HG03045 (cell line): ENCODE results near the gene B3GALT6.

Source experiments
- ATAC-seq: cut with Tn5 transposase; IDR thresholded peaks from one replicate; pipeline ENCODE4 v1.9.1; 2021; ENCODE audit warnings: mild to moderate bottlenecking, moderate library complexity; ENCODE audit not compliant: unreplicated experiment

B3GALT6 gene

DNA sequence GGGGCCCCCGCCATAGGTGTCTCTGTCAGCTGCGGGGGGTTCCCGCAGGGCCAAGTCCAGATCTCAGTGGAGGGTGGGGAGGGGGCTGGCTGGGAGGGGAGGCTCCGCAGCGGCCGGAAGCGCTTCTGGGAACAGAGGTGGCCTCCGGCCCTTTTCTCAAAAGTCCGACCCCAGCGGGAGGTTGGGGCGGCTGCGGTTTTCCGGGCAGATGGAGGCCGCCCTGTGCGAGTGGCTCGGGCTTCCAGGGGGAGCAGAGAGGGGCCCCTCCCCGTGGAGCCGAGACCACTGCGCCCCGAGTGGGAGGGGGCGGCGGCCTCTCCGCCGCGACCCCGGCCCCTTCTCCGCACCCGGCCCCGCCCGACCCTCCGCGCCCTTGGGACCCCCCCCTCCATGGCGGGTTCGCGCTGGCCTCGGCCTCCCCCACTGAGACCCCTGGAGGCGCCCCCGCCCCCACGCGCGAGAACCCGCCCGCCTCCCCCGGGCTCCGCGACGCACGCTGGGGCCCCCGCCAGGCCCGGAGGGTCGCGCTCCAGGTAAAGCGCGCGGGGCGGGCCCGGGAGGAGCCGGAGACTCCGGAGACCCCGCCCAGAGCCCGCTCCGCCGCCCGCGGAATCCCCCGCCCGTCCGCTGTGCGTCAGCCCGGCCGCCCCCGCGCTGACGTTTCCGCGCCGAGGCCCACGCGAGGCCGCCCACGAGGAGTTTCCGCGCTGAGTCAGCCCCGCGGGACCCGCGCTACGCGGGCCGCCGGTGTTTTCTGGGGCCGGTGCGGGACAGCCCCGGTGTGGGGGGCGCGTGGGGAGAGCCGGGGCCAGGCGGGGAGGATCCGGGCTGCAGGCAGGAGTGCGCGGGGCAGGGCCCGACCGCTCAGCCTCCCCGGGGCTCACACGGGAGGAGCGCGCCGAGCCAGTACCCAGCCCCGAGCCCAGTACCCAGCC is 30.9 kb upstream of the B3GALT6 start:
- peak; percentile 39 for ATAC-seq

DNA sequence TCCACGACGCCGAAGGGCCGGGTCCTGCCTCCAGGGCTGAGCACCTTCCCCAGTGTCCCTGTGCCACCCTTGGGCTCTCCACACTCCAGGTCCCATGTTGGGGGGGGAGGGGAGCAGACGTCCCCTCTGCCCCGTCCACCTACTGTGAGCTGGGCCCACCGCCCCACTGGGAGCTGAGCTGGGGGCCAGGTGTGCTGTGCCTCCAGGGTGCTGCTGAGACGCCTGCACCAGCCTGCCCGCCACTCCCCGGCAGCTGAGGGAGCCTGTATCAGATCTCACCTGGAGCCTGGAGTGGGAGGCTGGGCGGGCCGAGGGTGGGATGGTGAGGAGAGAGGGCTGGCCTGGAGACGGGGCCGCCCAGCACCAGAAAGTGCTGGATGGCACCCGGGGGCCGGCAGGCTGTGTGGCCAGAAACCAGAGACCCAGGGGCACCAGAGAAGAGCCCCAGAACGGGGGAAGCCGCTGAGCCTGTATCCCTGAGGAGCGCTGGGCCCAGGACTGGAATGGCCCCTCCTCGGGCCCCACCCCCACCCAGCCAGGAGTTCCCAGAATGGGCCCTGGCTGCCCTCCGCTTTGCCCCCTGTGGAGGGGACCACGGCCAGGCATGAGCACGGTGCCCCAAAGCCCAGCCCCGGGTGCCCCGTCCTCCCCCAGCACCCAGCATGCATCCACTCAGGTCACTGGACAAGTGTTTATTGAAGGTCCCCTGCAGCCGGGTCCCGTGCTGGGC is 29.0 kb upstream of the B3GALT6 start:
- ATAC-seq = no peak

DNA sequence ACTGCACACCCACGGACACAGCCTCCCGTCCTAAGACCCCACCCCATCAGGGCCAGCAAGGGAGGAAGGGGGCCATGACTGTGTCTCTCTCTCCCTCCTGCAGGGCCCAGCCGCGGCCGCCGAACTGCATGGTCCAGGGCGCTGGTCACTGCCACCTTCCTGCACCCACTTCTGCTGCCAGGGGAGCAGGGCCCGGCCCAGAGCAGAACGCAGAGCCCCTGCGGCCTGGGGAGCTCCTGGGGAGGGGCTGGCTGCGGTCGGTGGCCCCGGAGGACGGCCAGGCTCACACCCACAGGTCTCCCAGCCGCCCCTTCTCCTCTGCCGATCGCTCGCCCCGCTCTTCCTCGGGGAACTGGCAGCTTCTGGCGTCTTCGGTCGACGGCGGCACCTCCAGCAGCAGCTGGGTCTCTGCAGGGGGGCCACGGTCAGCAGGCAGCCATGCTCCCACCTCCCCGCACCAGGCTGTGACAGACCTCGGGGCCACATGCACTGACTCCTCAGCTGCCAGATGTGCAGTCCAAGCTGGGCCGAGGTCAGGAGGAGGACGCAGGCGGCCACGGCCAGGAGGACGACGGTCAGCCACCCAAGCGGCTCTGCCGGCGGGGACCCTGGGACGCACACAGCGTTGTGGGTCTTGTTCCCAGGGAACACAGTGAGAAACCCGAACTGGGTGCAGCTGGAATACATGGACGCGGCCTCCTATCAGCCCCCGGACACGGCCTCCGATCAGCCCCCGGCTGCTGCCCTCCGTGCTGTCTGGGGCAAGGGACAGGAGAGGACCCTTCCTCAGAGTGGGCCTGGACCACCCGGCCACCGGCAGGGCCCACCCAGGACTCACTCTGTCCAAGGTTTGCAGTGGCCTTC is 28.2 kb upstream of the B3GALT6 start:
- no peak for ATAC-seq

DNA sequence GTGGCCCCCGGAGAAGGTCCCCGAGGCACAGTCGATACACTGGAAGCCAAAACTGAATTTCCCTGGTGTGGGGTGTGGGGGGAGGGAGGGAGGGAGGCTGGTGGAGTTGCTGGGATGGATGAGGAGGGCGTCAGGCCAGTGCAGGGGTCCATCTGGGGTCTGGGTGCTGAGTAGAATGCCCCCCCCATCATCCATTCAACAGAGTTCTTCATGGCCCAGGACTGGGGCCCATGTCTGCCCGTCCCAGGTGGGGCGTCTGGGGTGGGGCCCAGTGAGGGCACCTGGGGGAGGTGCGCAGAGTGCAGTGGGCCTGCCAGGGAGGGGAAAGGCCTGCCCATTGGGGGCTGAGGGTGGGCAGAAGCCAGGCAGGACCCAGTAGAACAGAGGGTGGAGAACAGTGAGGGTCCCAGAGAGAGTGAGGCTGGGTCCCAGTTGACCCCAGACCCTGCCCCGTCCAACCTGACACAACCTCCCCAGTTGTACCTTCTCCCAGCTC is 27.6 kb upstream of the B3GALT6 start:
- ATAC-seq = no peak

DNA sequence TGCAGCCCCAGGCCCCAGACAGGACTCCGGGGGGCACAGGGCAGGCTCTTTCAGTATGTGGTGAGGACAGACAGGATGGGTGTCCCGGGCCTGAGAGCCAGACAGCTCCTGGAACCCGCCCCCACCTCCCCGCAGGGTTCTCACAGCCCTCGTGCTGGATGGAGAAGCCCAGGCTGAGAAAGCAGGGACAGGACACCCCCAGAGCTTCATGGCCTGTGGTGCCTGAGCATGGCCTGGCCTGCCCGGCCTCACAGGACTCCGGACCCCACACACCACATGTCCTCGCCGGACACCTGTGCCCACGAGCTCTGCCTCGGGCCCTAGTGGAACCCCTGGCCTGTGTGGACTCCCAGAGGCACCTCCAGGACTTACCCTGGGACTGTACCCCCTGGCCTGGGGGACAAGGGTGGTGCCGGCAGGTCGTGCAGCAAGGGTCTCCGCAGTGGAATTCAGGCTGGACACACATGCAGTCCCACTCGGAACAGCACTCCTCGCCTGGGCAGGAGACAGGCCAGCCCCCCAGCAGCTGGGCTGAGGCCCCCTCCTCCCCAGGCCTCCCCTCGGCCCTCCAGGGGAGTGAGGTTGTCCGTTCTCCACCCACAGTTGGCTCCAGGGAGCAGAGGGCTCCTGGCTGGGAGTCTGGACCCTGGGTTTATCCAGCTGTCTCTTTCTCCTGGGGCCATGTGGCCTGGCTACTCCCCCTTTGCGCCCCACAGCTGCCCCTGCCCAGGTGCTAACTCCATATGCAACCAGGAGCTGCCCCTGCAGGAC is 26.9 kb upstream of the B3GALT6 start:
- no peak for ATAC-seq

- no peak for ATAC-seq
Measured at GRCh38 chr1:1205769-1206375, 26.2 kb upstream of the B3GALT6 start.

DNA sequence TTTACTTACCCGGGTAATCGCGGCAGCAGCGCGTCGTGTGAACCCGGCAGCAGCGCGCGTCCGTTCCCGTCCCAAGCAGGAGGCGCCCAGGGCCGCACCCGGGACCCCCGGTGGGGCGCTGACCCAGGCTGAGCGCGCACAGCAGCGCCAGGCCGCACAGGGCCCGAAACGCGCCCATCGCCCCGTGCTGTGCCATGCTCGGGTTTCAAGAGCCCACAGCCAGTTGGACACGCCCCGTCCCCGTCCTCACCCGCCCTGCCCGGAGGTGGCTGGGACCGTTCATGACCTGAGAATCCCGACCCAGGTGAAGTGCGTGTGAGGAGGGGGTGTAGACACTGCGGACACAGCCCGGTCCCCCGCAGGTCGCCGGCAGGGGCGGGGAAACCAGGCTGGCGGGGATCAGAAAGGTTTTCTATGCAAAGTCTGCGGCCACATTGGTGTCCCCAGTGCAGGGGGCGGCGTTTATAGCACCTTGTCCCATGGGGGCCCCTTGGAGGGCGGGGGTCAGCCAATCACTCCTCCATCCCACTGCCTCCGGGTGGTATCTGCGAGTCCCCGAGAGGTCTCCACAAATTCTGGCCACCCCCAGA is 25.6 kb upstream of the B3GALT6 start, which contains the start of gene TNFRSF18:
TSS of gene TNFRSF18 (minus strand) at position 217 of the 590 bp plus-strand sequence. CDS start at position 196, 21 bp downstream.
- ATAC-seq = no peak

DNA sequence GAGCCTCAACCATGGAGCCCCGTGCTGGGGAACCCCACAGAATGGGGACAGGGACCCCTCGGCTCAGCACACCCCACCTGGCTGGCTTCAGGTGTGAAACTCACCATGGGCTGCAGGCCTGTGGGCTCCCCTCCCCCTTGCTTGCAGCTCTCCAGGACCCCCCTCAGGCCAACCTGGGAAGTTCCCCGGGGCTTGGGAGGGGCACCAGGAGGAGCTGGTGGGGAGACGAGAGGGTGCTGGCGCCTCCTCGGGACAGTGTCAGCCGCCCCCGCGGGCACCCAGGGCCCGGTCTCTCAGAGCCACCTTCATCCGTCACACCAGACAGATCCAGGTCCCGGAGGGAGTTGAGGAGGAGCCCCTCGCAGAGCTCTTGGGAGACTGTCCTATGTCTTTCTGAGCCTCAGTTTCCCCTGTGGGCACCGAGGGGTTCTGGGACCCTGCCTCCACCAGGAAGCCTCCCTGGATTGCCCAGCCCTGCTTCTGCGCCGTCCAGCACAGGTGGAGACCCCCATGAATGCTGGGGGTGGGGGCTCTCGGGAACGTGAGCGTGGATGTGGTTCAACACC is 25.0 kb upstream of the B3GALT6 start:
- ATAC-seq = no peak

GRCh38 chr1:1207571-1207892 is 24.5 kb upstream of the B3GALT6 start:
- ATAC-seq = no peak

- ATAC-seq = no peak
Measured at GRCh38 chr1:1208713-1209433, 23.2 kb upstream of the B3GALT6 start.

DNA sequence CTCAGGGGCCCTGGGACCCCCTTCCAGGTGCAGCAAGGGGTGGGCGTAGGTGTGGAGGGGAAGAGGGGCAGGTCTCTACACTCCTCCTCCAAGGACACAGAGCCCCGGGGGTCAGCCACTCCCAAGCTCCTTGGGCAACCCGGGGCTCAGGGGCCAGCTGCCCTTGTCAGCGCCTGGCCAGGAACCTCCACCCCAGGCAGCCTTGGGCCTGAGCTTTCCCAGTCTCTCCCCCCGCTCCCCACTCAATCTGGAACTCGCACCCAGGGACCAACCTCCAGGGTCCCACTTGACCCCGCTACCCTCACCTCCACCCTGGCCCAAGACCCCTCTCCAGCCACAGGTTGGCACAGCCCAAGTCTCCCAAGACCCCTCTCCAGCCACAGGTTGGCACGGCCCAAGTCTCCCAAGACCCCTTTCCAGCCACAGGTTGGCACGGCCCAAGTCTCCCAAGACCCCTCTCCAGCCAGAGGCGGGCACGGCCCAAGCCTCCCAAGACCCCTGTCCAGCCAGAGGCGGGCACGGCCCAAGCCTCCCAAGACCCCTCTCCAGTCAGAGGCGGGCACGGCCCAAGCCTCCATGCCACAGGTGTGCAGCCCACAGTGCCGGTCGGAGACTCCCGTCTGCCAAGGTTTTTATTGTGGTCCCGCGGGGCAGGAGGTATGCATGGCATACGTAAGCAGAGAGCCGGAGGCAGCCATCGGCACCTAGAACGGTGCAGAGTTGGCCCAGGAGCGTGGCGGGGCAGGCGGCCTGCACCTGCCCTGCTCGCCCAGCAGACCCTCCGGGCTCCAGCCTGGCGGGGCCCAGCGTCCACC is 21.1 kb upstream of the B3GALT6 start:
- ATAC-seq = no peak

- ATAC-seq = no peak
Measured at GRCh38 chr1:1211541-1212441, 20.2 kb upstream of the B3GALT6 start.

GRCh38 chr1:1212780-1213344 is 19.2 kb upstream of the B3GALT6 start:
- ATAC-seq = no peak

DNA sequence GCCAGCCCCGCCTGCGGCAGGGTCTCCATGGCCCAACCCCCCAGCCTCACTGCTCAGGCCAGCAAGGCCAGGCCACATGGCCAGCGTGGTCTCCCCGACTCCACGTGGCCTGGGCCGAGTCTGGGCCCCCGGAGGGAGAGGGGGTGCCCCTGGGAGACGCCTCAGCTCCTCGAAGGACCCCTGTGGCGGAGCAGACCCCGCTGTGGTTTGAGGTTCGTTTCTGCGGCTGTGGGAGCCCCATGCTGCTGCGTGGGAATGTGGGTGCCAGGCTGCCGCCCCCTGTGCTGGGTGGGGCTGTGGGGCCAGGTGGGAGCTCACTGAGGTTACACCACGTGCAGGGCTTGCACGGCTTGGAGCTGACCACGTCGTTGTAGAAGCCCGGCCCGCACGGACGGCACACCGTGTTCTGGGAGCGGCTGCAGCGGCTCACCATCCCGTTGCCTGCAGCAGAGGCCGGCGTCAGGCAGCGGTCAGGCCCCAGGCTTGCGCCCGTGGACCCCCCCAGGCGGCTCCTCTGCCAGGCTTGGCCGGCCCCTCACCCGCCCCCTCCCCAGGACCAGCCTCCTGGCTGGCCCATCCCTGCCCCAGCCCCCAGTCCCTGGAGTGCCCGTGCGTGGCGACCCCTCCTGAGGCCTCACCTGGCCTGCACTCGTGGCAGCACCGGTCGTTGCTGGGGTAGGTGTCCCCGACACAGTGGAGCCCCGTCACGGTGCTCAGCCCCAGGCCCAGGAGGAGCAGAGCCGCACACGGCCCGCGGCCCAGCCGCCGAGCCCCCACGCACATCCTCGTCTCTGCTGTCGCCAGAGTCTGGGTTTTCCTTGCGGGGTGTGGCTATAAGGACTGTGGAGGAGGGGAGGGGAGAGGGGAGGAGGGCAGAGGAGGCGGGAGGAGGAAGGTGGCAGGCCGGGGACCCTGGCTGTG is 18.4 kb upstream of the B3GALT6 start, which contains the start of gene TNFRSF4:
TSS of gene TNFRSF4 (minus strand) at position 809 of the 921 bp plus-strand sequence. CDS start at position 783, 26 bp downstream.
- no peak for ATAC-seq

GRCh38 chr1:1215080-1215676 is 16.9 kb upstream of the B3GALT6 start:
- ATAC-seq = no peak
